ENCODE measurements around the gene MPPED2. TPM values are rescaled to one million over a fixed set of nuclear protein-coding genes. Genes with fewer than 3 reads are reported as not detected.

MPPED2 gene
- total RNA-seq, 1 donor from 2014 or later: 0.72 TPM

GRCh38 chr11:30451167-30451566 lies 135.0 kb downstream of the MPPED2 start:
- ATAC-seq: no peak

DNA sequence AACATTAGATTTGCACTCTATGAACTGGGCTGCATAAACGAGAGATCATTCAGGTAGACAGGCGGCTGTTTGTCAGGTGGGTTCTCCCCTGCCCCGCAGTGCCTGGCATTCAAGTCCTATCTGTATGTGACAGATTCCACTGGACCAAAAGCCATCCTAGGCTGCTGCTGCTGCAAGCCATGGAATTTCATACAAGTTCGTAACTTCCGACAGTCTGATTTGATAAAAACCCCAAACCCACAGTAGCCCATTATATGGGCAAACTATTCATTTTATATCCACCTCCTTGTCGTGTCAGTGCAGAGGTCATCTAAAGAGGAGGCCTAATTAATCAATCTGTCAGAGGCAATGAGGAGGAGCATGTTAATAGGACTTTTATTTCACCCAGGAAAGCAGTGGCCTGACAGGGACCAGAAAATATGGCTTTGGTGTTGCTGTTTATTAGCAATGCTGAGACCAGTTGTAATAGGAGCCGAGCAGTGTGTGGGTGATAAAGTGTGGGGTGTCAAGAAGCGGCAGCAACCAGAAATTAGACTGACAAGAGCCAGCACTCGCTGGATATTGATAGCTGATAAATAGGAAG lies 139.0 kb downstream of the MPPED2 start:
- ATAC-seq: no peak

DNA sequence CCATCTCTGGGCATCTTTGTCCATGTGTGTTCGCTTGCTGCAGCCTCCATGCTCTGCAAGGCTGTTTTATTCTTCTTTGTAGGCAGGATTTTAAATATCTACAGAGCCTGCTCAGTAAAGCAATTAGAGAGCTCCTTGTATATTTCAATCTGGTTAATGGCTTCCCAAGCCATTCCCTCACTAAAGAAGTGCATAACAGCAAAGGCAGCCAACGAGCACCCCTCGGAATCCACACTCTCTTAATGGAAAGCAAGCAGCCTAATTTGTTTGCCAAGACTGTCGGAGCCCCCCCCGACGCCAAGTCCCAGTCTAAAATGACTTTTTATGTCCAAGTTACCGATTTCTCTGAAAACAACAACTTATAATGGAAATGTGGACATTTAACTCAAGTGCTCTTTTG lies 139.6 kb downstream of the MPPED2 start:
- no peak for ATAC-seq

- ATAC-seq: no peak
Observed at GRCh38 chr11:30445056-30445455, 141.1 kb downstream of the MPPED2 start.

DNA sequence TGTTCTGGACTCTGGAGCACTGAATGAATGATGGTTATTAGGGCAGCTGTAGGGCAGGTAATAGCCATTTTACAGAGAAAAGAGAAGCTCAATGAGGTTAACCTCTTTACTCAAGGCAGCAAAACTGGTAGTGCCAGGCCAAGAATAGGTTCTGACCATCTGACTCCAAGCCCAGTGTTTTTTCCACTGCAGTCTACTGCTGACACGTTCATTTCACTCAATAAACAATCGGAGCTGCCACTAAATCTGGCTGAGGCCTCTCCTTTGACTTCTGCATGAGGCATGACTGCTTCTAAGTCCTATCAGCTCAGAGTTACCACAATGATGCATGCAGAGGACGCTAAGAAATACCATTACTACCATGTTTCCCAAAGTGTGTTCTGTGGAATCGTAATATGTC lies 145.6 kb downstream of the MPPED2 start:
- ATAC-seq: no peak

GRCh38 chr11:30436801-30437200 lies 149.4 kb downstream of the MPPED2 start:
- no peak for ATAC-seq

- peak; percentile 62 for ATAC-seq
Observed at GRCh38 chr11:30435488-30435887, 150.7 kb downstream of the MPPED2 start.

- ATAC-seq: no peak
Observed at GRCh38 chr11:30434901-30435300, 151.3 kb downstream of the MPPED2 start.

- no peak for ATAC-seq
Observed at GRCh38 chr11:30433831-30434230, 152.3 kb downstream of the MPPED2 start.

DNA sequence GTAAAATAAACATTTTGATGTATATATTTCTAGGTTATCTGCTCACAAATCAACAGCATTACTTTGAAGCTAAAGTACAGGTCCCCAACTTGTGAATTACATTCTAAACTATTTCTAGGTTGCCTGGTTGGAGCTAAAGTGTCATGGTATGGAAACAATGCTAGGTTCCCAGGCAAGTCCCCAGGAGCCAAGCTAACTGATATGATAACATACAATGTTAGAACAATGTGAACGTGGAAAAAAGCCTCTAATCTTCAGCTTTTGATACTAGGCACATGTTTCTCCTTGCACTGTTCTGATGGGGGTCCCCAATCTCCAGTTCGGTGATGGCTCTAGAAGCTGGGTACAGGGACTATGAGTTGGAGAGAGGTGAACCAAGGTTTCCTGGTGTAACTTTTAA lies 153.4 kb downstream of the MPPED2 start:
- no peak for ATAC-seq

DNA sequence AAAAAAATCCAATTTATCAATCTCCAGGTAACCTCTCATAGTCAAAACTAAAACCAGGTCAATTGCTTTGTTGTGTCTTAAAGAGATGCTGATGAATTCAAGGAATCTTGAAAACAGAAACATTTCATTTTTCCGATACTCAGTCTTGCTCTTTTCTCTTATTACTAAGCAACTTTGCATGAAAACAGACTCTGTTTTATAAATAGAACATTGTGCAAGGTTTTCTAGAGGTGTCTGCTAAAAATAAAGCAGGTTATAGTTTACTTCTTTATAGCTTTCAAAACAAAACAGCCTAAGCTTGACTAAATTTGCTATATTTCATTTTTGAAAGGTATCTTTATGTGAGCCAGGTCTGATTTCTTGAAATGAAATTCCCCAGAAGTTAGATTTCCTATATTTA lies 154.0 kb downstream of the MPPED2 start:
- ATAC-seq: no peak

- ATAC-seq: no peak
Observed at GRCh38 chr11:30431127-30431814, 154.9 kb downstream of the MPPED2 start.

GRCh38 chr11:30429550-30429949 lies 156.6 kb downstream of the MPPED2 start:
- no peak for ATAC-seq

- ATAC-seq: no peak
Observed at GRCh38 chr11:30426781-30427180, 159.4 kb downstream of the MPPED2 start.

DNA sequence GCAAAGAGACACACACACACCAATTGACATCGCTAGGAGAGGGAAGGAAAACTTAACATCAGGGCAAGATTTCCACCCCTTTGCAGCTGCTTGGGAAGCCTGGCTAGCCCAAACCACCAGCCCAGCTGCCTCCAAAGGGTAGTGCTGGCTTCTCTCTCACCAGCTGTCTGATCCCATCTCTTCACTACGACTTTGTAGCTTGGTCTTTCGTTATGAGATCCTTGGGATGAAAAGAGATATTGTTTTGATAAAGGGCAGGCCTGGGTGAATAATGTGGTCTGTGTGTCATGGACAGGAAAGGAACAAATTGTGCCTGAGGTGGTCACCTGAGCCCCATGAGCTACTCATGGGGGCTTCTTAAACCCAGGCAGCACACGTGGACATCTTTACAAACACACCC lies 161.3 kb downstream of the MPPED2 start:
- ATAC-seq: no peak

GRCh38 chr11:30424321-30424720 lies 161.8 kb downstream of the MPPED2 start:
- ATAC-seq: no peak

GRCh38 chr11:30423886-30424285 lies 162.3 kb downstream of the MPPED2 start:
- ATAC-seq: no peak

DNA sequence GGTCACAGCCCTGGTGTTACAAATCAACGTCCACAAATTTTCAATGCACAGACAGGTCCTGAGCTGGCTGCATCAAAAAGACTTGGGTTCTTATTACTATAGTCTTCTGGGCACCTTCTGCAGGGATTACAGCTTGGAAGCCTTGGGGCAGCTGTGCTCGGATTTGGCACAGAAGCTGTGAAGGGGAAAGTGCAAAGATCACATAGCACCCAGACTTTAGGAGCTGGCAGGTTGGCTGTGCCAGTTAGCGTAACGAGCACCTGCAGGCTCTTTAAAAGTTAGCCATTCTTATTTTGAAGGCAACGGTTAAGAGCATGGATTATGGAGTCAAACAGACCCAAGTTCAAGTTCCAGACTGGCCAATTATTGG lies 162.9 kb downstream of the MPPED2 start:
- no peak for ATAC-seq

DNA sequence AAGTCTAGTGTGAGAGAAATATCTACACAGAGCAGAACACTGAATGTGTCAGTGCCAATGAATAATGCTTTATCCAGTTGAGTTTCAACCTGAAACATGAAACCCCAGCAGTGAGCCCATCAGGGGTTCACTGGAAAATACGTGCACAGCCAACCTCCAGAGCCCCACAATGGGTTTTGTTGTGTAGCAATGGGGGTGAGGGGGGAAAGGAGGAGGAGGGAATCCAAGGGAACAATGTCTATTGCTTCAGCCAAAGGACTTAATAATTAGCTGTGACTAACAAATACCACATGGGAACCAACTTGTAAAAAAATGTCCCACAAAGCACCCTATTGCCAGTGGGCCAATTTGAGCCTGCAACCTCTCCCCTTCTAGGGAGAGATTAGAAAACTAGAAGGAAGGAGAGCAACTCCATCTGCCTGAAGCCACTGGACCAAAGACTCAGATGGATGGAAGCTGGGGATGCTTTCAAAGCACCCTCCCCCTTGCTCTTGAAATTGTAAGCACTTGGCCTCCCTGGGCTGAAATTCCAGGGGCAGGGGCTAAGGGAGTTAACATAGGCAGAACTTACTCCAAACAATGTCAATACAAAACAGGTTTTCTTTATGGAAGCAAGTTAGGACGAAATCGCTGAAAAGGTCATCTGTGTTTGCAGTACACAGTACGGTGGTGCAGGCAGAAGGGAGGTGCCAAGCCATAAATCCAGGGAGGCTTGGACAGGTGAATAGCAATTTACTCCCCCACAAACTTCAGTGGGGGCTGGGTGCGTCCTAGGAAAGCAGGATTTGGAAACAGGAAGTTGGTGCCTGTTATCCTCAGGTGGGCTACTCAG lies 163.5 kb downstream of the MPPED2 start:
- ATAC-seq: no peak

DNA sequence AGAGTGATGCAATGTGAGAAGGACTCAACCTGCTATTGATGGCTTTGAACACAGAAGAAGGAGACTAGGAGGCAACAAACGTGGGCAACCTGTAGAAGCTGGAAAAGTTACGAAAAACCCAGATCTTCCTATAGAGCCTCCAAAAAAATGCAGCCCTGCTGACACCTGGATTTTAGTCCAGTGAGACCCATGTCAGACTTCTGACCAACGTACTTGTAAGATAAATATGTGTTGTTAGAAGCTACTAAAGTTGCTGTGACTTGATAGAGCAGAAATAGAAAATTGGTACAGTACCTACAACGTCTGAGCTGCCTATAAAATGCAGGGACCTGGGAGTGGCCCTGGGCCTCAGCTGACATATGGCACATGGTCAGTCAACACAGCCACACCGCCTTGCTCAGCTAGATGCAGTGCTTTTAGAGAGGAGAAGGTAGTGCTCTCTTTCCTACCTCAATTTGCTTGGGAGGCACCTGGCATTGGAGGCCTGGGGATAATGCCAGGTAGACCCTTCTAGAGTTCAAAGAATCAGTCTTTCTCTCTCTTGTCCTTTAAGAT lies 165.8 kb downstream of the MPPED2 start:
- no peak for ATAC-seq

GRCh38 chr11:30414806-30415205 lies 171.3 kb downstream of the MPPED2 start:
- ATAC-seq: no peak

DNA sequence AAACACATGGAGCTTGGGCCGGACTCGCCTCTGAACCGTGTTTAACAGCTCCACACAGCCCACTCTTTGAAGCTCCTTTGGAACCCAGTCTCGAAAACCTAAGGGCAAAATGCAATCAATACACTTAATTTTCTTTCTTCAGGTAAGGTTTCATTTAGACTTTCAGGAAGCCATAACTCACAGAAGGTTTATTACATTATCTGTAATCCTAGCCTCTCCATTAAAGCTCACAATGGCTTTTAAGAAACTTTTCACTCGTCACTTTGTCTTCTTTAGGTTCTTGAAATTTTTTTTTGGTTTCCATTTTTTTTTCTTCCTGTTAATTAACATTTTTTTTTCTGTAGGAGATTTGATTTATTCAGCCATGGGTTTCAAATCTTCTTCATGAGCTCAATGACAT lies 171.9 kb downstream of the MPPED2 start:
- ATAC-seq: no peak

GRCh38 chr11:30412509-30412908 lies 173.6 kb downstream of the MPPED2 start:
- no peak for ATAC-seq

DNA sequence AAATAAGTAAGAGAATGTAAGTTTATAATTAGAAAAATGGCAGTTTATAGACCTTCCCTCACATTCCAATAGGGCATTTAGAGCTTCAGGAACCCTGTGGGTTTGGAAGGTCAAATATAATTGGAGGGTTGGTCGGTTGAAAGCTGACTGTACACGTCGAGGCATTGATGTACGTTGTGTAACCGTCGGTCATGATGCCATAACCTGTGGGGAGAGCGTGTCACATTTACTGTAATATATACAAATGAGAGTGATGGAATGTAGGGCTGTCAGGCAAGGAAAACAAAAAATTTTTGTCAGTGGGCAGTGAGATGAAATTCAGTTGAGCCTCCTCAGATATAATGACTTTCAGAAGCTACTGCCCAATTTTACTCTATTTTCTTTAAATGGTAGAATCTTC lies 174.8 kb downstream of the MPPED2 start:
- ATAC-seq: no peak
